ENCODE results near the gene POLR3E. TPM values are rescaled to one million over a fixed set of nuclear protein-coding genes. Genes with fewer than 3 reads are reported as not detected.

The POLR3E gene
- total RNA-seq, 1 donor from 2014 or later: 56.6 TPM

GRCh38 chr16:22320572-22321339 lies 23.5 kb downstream of the POLR3E start:
- Mint-ChIP-seq H3K4me3 (no peak overlapping the region), H3K4me1 (ENCODE audit: unreplicated experiment) (no peaks in the 10 kb centered on the region), H3K27ac (no peak overlapping the region)

DNA sequence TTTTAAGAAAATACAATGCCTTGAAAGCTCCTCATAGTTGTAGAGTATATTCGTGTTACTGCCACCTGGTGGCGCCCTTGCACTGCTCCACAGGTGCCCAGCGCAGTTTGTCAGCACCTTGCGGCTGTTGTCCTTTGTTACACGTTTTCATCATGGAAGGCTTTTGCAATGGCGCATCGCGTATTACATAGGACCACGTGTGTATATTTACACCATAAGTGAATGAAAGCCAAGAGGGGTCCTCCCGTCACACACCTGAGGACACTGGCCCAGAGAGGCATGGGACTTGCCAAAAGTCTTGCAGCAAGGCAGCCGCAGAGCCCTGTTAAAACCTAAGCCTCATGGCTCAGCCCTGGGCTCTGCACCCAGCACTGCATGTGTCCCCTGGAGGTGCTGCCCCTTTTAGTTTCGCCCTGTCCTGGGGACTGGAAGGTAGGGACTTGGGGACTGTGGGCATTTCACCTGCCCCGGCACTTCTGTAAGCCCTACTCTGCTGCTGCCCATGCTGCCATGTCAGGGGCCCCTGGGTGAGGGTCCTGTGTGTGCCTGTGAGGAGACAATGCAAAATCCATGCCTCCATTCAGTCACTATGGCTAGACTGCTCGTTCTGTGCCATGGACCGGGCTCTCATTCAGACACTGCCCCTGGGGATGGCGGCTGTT lies 24.3 kb downstream of the POLR3E start:
- Mint-ChIP-seq H3K27ac (no peak overlapping the region), H3K36me3 (peaks cover 4% of the 10 kb centered on the region), H3K4me3 (no peak overlapping the region), H3K4me1 (ENCODE audit: unreplicated experiment) (no peaks in the 10 kb centered on the region), H3K27me3 (no peaks in the 10 kb centered on the region), H3K9me3 (no peaks in the 10 kb centered on the region)
- peak; percentile 75 for DNase-seq (ENCODE audit: extremely low spot score, unreplicated experiment)
- peak; percentile 95 for TF ChIP-seq CTCF (conservative IDR thresholded peaks at IDR 0.05)

More at GRCh38 chr16:22320572-22321339, 23.5 kb downstream of the POLR3E start:
- DNase-seq (ENCODE audit: extremely low spot score, unreplicated experiment): peak; percentile 24
- H3K27me3 Mint-ChIP-seq: no peaks in the 10 kb centered on the region
- TF ChIP-seq CTCF (conservative IDR thresholded peaks at IDR 0.05): no peak
- H3K36me3 Mint-ChIP-seq: peaks cover 4% of the 10 kb centered on the region
- no peaks in the 10 kb centered on the region for H3K9me3 Mint-ChIP-seq

GRCh38 chr16:22322021-22322471 lies 24.8 kb downstream of the POLR3E start:
- Mint-ChIP-seq H3K4me1 (ENCODE audit: unreplicated experiment) (no peaks in the 10 kb centered on the region), H3K9me3 (no peaks in the 10 kb centered on the region), H3K4me3 (no peak overlapping the region), H3K36me3 (peaks cover 4% of the 10 kb centered on the region), H3K27me3 (no peaks in the 10 kb centered on the region), H3K27ac (no peak overlapping the region)
- DNase-seq (ENCODE audit: extremely low spot score, unreplicated experiment): peak; percentile 50
- no peak for TF ChIP-seq CTCF (conservative IDR thresholded peaks at IDR 0.05)

DNA sequence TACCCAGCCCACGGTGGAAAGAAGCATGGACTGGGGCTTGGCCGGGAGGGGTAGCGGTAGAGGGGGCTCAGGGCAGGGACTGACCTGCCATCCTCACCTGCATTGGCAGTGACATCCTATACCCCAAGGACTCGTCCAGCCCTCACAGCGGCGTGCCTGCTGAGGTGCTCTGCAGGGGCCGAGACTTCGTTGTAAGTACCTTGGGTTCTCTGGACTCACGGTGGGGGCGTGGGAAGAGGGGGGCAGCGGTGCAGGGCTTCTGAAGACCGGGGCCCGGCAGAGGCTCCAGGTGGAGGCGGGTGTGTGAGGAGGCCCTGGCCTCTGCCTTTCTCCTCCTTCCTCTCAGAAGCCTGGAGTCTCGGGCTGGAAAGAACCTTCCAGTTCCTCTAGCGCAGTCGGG lies 25.5 kb downstream of the POLR3E start:
- TF ChIP-seq CTCF (conservative IDR thresholded peaks at IDR 0.05): no peak
- Mint-ChIP-seq H3K36me3 (peaks cover 4% of the 10 kb centered on the region), H3K4me1 (ENCODE audit: unreplicated experiment) (no peaks in the 10 kb centered on the region), H3K27me3 (no peaks in the 10 kb centered on the region), H3K4me3 (no peak overlapping the region), H3K9me3 (no peaks in the 10 kb centered on the region), H3K27ac (no peak overlapping the region)
- DNase-seq (ENCODE audit: extremely low spot score, unreplicated experiment): peak; percentile 49

GRCh38 chr16:22323173-22323958 lies 26.2 kb downstream of the POLR3E start:
- no peak for TF ChIP-seq CTCF (conservative IDR thresholded peaks at IDR 0.05)
- Mint-ChIP-seq H3K36me3 (peaks cover 4% of the 10 kb centered on the region), H3K27ac (no peak overlapping the region), H3K4me3 (no peak overlapping the region), H3K9me3 (no peaks in the 10 kb centered on the region), H3K4me1 (ENCODE audit: unreplicated experiment) (no peaks in the 10 kb centered on the region), H3K27me3 (no peaks in the 10 kb centered on the region)
- peak; percentile 56 for DNase-seq (ENCODE audit: extremely low spot score, unreplicated experiment)
